GM20431 (cell line): ENCODE data around the gene PDGFA.
"Not testable (repeated sequence)": the region's sequence is repeated elsewhere in the genome, so short reads cannot be mapped to it uniquely, and the experiment has no call there.

Source experiments
- in situ Hi-C: fragments of 300-500 bp; cut with MseI, MboI; formaldehyde crosslinking; loops from one replicate; pipeline ENCODE4 v1.15.0; 2020; ENCODE audit warnings: low sequenced_read_pairs; ENCODE audit not compliant: unreplicated experiment

PDGFA gene

GRCh38 chr7:552868-553635, 33.4 kb upstream of the PDGFA start:
- in situ Hi-C loops, result no loop called here

- in situ Hi-C loops, result not testable (repeated sequence)
Observed at GRCh38 chr7:552151-552867, 32.7 kb upstream of the PDGFA start.

DNA sequence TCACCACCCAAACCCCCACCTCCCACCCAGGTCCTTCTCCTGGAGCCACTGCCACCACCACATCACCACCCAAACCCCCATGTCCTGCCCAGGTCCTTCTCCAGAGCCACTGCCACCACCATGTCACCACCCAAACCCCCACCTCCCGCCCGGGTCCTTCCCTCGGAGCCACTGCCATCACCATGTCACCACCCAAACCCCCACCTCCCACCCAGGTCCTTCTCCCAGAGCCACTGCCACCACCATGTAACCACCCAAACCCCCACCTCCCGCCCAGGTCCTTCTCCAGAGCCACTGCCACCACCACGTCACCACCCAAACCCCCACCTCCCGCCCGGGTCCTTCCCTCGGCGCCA, 31.9 kb upstream of the PDGFA start:
- in situ Hi-C loops, result not testable (repeated sequence)

DNA sequence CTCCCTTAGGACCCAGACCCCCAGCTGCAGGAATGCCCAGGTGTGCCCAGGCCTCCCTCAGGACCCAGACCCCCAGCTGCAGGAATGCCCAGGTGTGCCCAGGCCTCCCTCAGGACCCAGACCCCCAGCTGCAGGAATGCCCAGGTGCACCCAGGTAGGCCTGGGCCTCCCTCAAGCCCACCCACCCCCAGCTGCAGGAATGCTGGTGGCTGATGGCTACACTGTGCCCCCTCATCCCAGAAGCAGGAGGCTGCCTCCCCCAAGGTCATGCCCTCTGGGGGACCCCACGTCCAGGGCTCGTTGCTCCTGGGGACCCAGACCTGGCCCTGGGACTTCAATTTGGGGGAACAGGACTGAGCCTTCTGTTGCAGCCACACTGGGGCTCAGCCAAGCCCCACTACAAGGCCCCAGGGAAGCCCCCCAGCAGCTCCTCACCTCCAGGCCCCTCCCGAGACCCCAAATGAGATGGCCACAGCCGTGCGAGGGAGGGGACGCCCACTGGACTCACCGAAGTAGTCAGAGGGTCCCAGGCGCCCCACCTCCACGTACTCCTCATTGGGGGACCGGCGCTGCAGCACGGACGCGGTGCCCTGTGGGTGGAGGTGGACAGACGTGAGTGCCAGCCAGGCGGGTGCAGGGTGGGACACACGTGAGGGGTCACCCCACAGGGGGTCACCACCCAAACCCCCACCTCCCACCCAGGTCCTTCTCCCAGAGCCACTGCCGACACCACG, 31.4 kb upstream of the PDGFA start:
- in situ Hi-C loops, result no loop called here

- in situ Hi-C loops, result no loop called here
Observed at GRCh38 chr7:549891-550625, 30.4 kb upstream of the PDGFA start.

DNA sequence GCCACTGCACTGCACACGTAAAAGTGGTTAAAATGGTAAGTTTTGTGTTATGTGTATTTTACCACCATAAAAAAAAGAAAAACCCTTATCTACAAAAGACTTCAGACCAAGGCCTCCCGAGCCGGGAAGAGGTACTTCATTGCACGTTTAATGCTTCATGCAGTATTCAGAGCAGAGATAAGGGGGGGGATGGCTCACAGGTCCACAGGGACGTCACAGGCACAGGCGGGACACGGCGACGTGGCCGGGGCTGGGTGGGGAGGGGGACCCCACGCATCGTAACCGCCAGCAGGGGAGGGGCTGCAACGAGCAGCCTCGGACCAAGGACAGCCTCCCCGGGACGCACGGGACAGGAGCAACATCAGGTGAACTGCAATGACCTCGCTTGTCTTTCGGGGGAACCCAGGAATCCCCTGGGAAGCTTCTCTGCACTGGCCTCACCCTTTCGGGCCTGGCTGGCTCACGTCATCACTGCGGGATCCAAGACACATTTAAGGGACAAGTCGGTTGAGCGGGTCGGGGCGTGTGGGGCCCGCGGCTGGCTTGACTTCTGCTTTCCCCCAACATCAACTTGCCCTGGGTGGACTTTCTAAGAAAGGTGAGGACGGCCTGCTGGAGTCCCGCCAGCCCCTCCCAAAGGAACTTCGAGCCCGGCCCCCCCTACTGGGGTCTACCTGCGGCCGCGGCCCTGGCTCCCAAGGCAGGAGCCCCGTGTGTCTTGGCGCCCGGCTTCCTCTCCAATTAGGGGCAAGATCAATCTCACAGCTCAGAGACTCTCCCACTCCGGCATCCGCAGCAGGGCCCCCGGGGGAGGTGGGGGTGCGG, 29.6 kb upstream of the PDGFA start:
- in situ Hi-C loops, result no loop called here

GRCh38 chr7:548401-548800, 28.8 kb upstream of the PDGFA start:
- in situ Hi-C loops, result no loop called here

DNA sequence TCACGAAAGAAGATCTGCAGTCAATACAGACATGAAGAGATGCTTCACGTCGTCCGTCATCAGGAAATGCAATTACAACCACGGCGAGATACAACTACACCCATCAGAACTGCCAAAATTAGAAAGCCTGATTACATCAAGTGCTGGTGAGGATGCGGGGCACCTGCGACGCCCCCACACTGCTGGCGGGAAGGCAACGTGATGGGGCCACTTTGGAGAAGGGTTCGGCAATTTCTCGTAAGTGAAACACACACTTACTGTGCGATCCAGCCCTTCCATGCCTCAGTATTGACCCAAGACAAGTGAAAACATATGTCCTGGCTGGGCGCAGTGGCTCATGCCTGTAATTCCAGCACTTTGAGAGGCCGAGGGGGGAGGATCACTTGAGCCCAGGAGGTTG, 25.8 kb upstream of the PDGFA start:
- in situ Hi-C loops, result no loop called here

DNA sequence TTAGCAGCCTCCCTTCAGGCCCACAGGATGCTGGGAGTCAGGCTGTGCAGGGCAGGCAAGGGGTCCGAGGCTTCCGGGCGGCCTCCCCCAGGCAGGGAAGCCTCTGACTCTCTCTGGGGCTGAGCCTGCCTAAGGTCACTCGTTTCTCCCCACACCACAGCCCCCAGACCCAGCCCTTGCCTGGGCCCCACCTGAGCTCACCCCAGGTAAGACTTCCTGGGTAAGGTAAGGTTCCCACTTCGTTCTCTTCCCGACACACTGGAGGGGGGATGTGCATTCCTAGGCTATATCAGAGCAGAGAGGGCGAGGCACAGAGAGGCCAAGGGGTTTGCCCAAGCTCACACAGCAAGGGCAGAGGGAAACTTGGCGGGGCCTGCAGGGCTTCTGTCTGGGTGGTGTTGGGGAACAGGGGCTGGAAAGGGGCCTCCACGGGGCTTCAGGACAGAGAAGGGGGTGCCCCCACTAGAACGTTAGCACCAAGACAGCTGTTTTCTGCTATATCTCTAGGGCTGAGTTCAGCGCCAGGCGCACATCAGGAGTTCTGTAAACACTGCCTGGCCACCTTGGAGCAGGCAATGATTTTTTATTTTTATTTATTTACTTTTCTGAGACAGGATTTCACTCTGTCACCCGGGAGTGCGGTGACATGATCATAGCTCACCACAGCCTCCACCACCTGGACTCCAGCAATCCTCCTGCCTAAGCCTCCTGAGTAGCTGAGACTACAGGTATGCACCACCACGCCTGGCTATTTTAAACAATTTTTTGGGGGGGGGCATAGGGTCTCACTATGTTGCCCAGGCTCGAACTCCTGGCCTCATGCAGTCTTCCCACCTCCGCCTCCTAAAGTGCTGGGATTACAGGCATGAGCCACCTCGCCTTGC, 24.9 kb upstream of the PDGFA start:
- in situ Hi-C loops, result no loop called here

- in situ Hi-C loops, result no loop called here
Observed at GRCh38 chr7:543501-544337, 24.1 kb upstream of the PDGFA start.

DNA sequence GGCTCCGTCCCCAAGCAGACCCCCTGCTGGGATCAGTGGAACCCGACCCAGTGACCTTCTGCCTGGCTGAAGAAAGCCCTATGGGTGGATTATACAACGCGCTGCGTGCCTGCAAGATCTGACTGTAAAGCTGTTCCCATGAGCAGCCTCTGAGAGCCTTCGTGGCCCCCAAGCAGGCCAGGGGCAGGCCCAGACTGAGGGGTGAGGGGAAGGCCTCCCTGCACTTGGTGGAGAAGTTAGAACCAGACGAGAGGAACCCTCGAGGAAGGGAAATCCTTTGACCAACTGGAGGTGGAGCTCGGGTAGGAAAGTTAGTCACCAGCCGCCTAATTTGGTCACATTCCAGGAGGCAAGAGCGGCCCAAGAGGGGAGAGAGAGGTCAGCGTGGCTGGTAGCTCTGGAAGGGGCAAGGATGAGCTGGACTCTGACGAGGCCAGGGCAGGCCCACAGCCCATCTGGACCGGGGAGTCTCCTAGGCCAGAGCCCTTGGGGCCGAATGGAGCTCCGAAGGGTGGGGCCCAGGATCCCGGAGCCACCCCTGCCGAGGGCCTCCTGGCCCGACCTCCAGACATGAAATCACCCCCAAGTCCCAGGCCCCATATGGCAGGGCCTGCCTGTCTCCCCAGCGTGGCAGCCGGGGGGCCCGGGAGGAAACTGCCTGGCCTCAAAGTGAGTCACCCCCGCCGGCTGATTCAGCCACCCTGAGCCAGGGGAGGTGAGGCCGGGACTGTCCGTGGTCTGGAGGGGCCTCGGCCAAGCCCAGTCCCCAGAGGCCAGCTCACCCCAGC, 23.3 kb upstream of the PDGFA start:
- in situ Hi-C loops, result no loop called here

- in situ Hi-C loops, result no loop called here
Observed at GRCh38 chr7:542131-542712, 22.6 kb upstream of the PDGFA start.

DNA sequence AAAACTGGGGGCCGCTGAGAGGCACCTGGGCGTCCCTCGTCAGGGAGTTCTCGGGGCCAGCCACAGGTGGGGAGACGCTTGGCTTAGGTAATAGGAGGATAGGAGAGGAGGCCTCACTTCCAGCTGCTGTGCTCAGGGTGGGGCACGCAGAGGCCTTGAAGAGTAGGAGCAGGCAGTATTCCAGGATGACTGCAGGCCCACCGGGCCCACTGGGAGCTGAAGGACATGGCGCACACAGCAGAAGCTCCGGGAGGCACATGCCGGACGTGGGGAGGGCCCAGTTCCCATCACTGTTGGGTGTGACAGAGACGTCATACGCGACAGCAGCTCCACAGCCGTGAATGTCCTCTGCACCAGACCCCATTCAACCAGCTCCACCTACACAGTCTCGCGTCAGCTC, 22.0 kb upstream of the PDGFA start:
- in situ Hi-C loops, result no loop called here

DNA sequence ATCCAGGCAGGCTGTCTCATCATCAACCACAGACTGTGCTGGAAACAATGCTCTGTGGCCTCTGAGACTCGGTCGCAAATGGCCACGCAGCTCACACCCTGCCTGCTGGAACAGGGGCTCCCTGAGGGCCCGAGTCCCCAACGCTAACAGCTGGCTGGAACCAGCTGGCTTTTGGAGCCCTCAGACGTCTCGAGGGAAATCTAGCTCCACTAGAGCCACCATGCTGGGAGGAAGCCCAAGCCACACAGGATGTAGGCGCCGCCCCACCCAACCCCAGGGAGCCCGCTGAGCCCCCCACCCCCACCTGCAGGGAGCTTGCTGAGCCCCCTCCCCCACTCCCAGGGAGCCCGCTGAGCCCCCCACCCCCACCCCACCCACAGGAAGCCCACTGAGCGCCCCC, 21.4 kb upstream of the PDGFA start:
- in situ Hi-C loops, result no loop called here

DNA sequence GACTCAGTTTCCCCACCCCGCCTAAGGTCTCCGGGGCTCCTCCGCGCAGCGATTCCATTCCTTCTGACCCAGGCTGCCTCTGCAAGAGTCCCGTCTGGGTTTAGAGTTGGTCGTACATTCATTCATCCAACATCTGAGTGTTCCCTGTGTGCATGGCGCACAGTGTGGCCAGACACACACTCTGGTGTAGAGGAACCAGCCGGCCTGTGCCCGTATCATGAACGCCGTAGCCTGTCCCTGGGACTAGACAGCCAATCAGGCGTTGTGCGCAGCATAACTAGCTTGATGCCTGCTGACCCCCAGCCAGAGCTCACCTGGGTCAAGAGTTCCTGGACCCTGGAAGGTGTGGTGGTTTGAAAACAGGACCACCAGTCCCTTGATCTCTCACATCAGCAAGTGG, 20.9 kb upstream of the PDGFA start:
- in situ Hi-C loops, result no loop called here

GRCh38 chr7:539731-540411, 20.2 kb upstream of the PDGFA start:
- in situ Hi-C loops, result no loop called here
